GM21529 (cell line): ENCODE data around the gene PATZ1.

Experiments
- ATAC-seq: cut with Tn5 transposase; IDR thresholded peaks from one replicate; pipeline ENCODE4 v1.9.1; 2021; ENCODE audit not compliant: unreplicated experiment

Gene PATZ1

GRCh38 chr22:31284281-31285155 lies 61.6 kb downstream of the PATZ1 start:
- ATAC-seq: no peak

- ATAC-seq: no peak
Observed at GRCh38 chr22:31282748-31283468, 63.2 kb downstream of the PATZ1 start.

GRCh38 chr22:31281733-31282132 lies 64.4 kb downstream of the PATZ1 start:
- ATAC-seq: no peak

- ATAC-seq: no peak
Observed at GRCh38 chr22:31279821-31280505, 66.2 kb downstream of the PATZ1 start.

GRCh38 chr22:31279327-31279669 lies 66.8 kb downstream of the PATZ1 start:
- no peak for ATAC-seq

GRCh38 chr22:31278626-31279326 lies 67.4 kb downstream of the PATZ1 start:
- ATAC-seq: no peak

GRCh38 chr22:31278151-31278621 lies 68.0 kb downstream of the PATZ1 start:
- ATAC-seq: no peak

- ATAC-seq: no peak
Observed at GRCh38 chr22:31277741-31278140, 68.4 kb downstream of the PATZ1 start.

GRCh38 chr22:31276426-31277167 lies 69.5 kb downstream of the PATZ1 start:
- no peak for ATAC-seq
